PFSK-1 (cell line): Measurements from ENCODE around the gene CYFIP2.

Experiments
- POLR2AphosphoS5 ChIP-seq: IDR thresholded peaks from 2 replicates; pipeline ENCODE4 v1.6.1; 2012; ENCODE audit warnings: low read depth, mild to moderate bottlenecking, control low read depth, low read length, moderate library complexity
- TF ChIP-seq, protein P1 (sequence below), 2 experiments: IDR thresholded peaks; 2 replicates each; pipeline versions ENCODE4 v1.6.1 to v1.8.0; 2011 to 2012; ENCODE audit warnings: low read depth in 2 of 2, low read length in 2 of 2, control low read depth in 1 of 2, inconsistent platforms in 1 of 2, mild to moderate bottlenecking in 1 of 2, moderate library complexity in 1 of 2; ENCODE audit not compliant: insufficient read depth in 1 of 2

GRCh38 chr5:157279605-157280239 is 13.8 kb downstream of the CYFIP2 start:
- TF ChIP-seq POLR2AphosphoS5: no peak
- TF ChIP-seq, protein P1, sequence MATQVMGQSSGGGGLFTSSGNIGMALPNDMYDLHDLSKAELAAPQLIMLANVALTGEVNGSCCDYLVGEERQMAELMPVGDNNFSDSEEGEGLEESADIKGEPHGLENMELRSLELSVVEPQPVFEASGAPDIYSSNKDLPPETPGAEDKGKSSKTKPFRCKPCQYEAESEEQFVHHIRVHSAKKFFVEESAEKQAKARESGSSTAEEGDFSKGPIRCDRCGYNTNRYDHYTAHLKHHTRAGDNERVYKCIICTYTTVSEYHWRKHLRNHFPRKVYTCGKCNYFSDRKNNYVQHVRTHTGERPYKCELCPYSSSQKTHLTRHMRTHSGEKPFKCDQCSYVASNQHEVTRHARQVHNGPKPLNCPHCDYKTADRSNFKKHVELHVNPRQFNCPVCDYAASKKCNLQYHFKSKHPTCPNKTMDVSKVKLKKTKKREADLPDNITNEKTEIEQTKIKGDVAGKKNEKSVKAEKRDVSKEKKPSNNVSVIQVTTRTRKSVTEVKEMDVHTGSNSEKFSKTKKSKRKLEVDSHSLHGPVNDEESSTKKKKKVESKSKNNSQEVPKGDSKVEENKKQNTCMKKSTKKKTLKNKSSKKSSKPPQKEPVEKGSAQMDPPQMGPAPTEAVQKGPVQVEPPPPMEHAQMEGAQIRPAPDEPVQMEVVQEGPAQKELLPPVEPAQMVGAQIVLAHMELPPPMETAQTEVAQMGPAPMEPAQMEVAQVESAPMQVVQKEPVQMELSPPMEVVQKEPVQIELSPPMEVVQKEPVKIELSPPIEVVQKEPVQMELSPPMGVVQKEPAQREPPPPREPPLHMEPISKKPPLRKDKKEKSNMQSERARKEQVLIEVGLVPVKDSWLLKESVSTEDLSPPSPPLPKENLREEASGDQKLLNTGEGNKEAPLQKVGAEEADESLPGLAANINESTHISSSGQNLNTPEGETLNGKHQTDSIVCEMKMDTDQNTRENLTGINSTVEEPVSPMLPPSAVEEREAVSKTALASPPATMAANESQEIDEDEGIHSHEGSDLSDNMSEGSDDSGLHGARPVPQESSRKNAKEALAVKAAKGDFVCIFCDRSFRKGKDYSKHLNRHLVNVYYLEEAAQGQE (IDR thresholded peaks at IDR 0.05; ENCODE audit: insufficient read depth in 1 of 2, low read depth in 2 of 2, low read length in 2 of 2): no peak
